ENCODE data around the gene MGAT3.

Gene MGAT3

GRCh38 chr22:39428597-39429071 lies 28.2 kb upstream of the MGAT3 start:
- no peak for DNase-seq (ENCODE audit: low read depth in 2 of 2, low spot score in 1 of 2)

GRCh38 chr22:39429186-39429585 lies 27.6 kb upstream of the MGAT3 start:
- no peak for DNase-seq (ENCODE audit: low read depth in 2 of 2, low spot score in 1 of 2)

- DNase-seq (ENCODE audit: low read depth in 2 of 2, low spot score in 1 of 2), result no peak
Measured at GRCh38 chr22:39429916-39430575, 26.8 kb upstream of the MGAT3 start.

- no peak for DNase-seq (ENCODE audit: low read depth in 2 of 2, low spot score in 1 of 2)
Measured at GRCh38 chr22:39430576-39431150, 26.1 kb upstream of the MGAT3 start.

GRCh38 chr22:39431216-39431801 lies 25.5 kb upstream of the MGAT3 start:
- DNase-seq (ENCODE audit: low read depth in 2 of 2, low spot score in 1 of 2), result no peak

- no peak for DNase-seq (ENCODE audit: low read depth in 2 of 2, low spot score in 1 of 2)
Measured at GRCh38 chr22:39431821-39432251, 25.0 kb upstream of the MGAT3 start.

- no peak for DNase-seq (ENCODE audit: low read depth in 2 of 2, low spot score in 1 of 2)
Measured at GRCh38 chr22:39432361-39432811, 24.4 kb upstream of the MGAT3 start.

GRCh38 chr22:39433476-39434242 lies 23.2 kb upstream of the MGAT3 start:
- DNase-seq (ENCODE audit: low read depth in 2 of 2, low spot score in 1 of 2), result no peak

GRCh38 chr22:39434243-39434653 lies 22.6 kb upstream of the MGAT3 start:
- DNase-seq (ENCODE audit: low read depth in 2 of 2, low spot score in 1 of 2), result no peak

GRCh38 chr22:39434721-39435120 lies 22.1 kb upstream of the MGAT3 start:
- DNase-seq (ENCODE audit: low read depth in 2 of 2, low spot score in 1 of 2), result no peak

- DNase-seq (ENCODE audit: low read depth in 2 of 2, low spot score in 1 of 2), result no peak
Measured at GRCh38 chr22:39435616-39436015, 21.2 kb upstream of the MGAT3 start.

GRCh38 chr22:39437791-39438704 lies 18.8 kb upstream of the MGAT3 start:
- no peak for DNase-seq (ENCODE audit: low read depth in 2 of 2, low spot score in 1 of 2)

- no peak for DNase-seq (ENCODE audit: low read depth in 2 of 2, low spot score in 1 of 2)
Measured at GRCh38 chr22:39439170-39439569, 17.6 kb upstream of the MGAT3 start.

- no peak for DNase-seq (ENCODE audit: low read depth in 2 of 2, low spot score in 1 of 2)
Measured at GRCh38 chr22:39443398-39443797, 13.4 kb upstream of the MGAT3 start.

GRCh38 chr22:39444247-39444800 lies 12.5 kb upstream of the MGAT3 start:
- no peak for DNase-seq (ENCODE audit: low read depth in 2 of 2, low spot score in 1 of 2)

GRCh38 chr22:39444937-39445465 lies 11.8 kb upstream of the MGAT3 start:
- no peak for DNase-seq (ENCODE audit: low read depth in 2 of 2, low spot score in 1 of 2)

GRCh38 chr22:39445678-39446077 lies 11.1 kb upstream of the MGAT3 start:
- no peak for DNase-seq (ENCODE audit: low read depth in 2 of 2, low spot score in 1 of 2)

- DNase-seq (ENCODE audit: low read depth in 2 of 2, low spot score in 1 of 2), result no peak
Measured at GRCh38 chr22:39446239-39446721, 10.5 kb upstream of the MGAT3 start.

- no peak for DNase-seq (ENCODE audit: low read depth in 2 of 2, low spot score in 1 of 2)
Measured at GRCh38 chr22:39448205-39449054, 8.4 kb upstream of the MGAT3 start.
